B cell (primary cell): Measurements from ENCODE around the gene NCK2. TPM values are rescaled to one million over a fixed set of nuclear protein-coding genes. Genes with fewer than 3 reads are reported as not detected.
A peak's percentile ranks its signal among the peaks of the same experiment; 100 is the strongest.

ENCODE experiments used
- ATAC-seq: fragments of 200-7000 bp; cut with Tn5 transposase; one replicate; pipeline ENCODE4 v1.10.0; 2021; ENCODE audit warnings: low read depth, mild to moderate bottlenecking, moderate number of reproducible peaks, moderate library complexity
- CTCF ChIA-PET: fragments of 350-600 bp; sonication (Branson Sonifier 250); formaldehyde crosslinking; loops from one replicate; lab custom pipeline; 2021; ENCODE audit warnings: antibody characterized with exemption, inconsistent platforms; lab: Charles Lee
- POLR2A ChIA-PET: fragments of 350-600 bp; sonication (Branson Sonifier 250); formaldehyde crosslinking; loops from one replicate; lab custom pipeline; 2021; ENCODE audit warnings: antibody characterized with exemption; lab: Charles Lee
- DNase-seq: peaks from one replicate; pipeline ENCODE4 v3.0.0; 2013
- H2AFZ ChIP-seq: 2 replicates; pipeline ENCODE4 v1.6.1; 2012; ENCODE audit warnings: mild to moderate bottlenecking, low read depth, low read length; ENCODE audit not compliant: insufficient read depth, poor library complexity, severe bottlenecking
- H3K27ac ChIP-seq, 2 donors: 1 replicate in 1 of 2; 2 replicates in 1 of 2; pipeline ENCODE4 v1.5.1; 2012 to 2013; ENCODE audit warnings: low read length in 2 of 2, mild to moderate bottlenecking in 2 of 2, moderate library complexity in 1 of 2
- H3K27me3 ChIP-seq, 4 experiments: fragments of 200-600 bp in 1 of 4; sonication (generic) in 1 of 4; replicated peaks in 1 of 4; 1 replicate in 2 of 4; 2 replicates in 2 of 4; pipeline versions ENCODE4 v1.6.1 to v1.7.0; 2013 to 2016; ENCODE audit warnings: low read length in 3 of 4, mild to moderate bottlenecking in 2 of 4, mixed read lengths in 1 of 4, moderate library complexity in 1 of 4; ENCODE audit not compliant: insufficient read depth in 4 of 4, control insufficient read depth in 3 of 4; ENCODE audit errors: control extremely low read depth in 1 of 4
- H3K36me3 ChIP-seq, 2 experiments: replicated peaks in 1 of 2; 1 replicate in 1 of 2; 2 replicates in 1 of 2; pipeline versions ENCODE4 v1.6.1 to v1.7.1; 2013; ENCODE audit warnings: low read length in 1 of 2; ENCODE audit not compliant: insufficient read depth in 2 of 2, control insufficient read depth in 1 of 2; ENCODE audit errors: control extremely low read depth in 1 of 2, extremely low read depth in 1 of 2
- H3K4me1 ChIP-seq, 2 donors: fragments of 200-600 bp in 1 of 2; sonication (generic) in 1 of 2; 1 replicate in 1 of 2; 2 replicates in 1 of 2; pipeline versions ENCODE4 v1.5.1 to v1.6.1; 2013 to 2017; ENCODE audit warnings: low read length in 2 of 2; ENCODE audit not compliant: control insufficient read depth in 2 of 2, insufficient read depth in 2 of 2
- H3K4me2 ChIP-seq: replicated peaks from 2 replicates; pipeline ENCODE3; 2012; ENCODE audit warnings: mild to moderate bottlenecking, low read depth, low read length; ENCODE audit not compliant: poor library complexity, severe bottlenecking
- H3K4me3 ChIP-seq, 5 experiments: fragments of 200-600 bp in 1 of 5; sonication (generic) in 1 of 5; 1 replicate in 3 of 5; 2 replicates in 2 of 5; pipeline versions ENCODE4 v1.5.1 to v1.7.0; 2011 to 2016; ENCODE audit warnings: low read length in 4 of 5, mild to moderate bottlenecking in 4 of 5, low read depth in 2 of 5, control low read depth in 1 of 5, moderate library complexity in 1 of 5; ENCODE audit not compliant: insufficient read depth in 1 of 5; ENCODE audit errors: control extremely low read depth in 1 of 5, extremely low read depth in 1 of 5
- H3K79me2 ChIP-seq: fragments of 200-600 bp; sonication (generic); one replicate; pipeline ENCODE4 v1.6.0; 2016; ENCODE audit warnings: low read length; ENCODE audit not compliant: control insufficient read depth, insufficient read depth
- H3K9ac ChIP-seq: fragments of 200-600 bp; sonication (generic); 2 replicates; pipeline ENCODE4 v1.6.1; 2017; ENCODE audit warnings: mild to moderate bottlenecking, low read length, moderate library complexity
- H3K9me3 ChIP-seq, 3 donors: one replicate each; pipeline versions ENCODE4 v1.6.1 to v1.7.1; 2013; ENCODE audit warnings: low read length in 2 of 3; ENCODE audit not compliant: control insufficient read depth in 2 of 3, insufficient read depth in 1 of 3; ENCODE audit errors: control extremely low read depth in 1 of 3
- H4K20me1 ChIP-seq: 2 replicates; pipeline ENCODE4 v1.6.0; 2012; ENCODE audit warnings: mild to moderate bottlenecking, low read length; ENCODE audit not compliant: insufficient read depth, control insufficient read depth, poor library complexity, severe bottlenecking
- H3K27ac Mint-ChIP-seq: one replicate; pipeline ENCODE4 v1.8.0; 2021; ENCODE audit warnings: mixed read lengths
- H3K27me3 Mint-ChIP-seq: one replicate; pipeline ENCODE4 v1.8.0; 2021; ENCODE audit warnings: mixed read lengths
- H3K4me1 Mint-ChIP-seq: one replicate; pipeline ENCODE4 v1.8.0; 2021; ENCODE audit warnings: mixed read lengths
- H3K4me3 Mint-ChIP-seq: one replicate; pipeline ENCODE4 v1.8.0; 2021; ENCODE audit warnings: mixed read lengths
- H3K9me3 Mint-ChIP-seq: one replicate; pipeline ENCODE4 v1.8.0; 2022; ENCODE audit warnings: mixed read lengths; ENCODE audit not compliant: insufficient read depth
- EZH2 ChIP-seq: IDR thresholded peaks from 2 replicates; pipeline ENCODE4 v1.6.1; 2012; ENCODE audit warnings: borderline replicate concordance, low read depth, mild to moderate bottlenecking, moderate library complexity, low read length; ENCODE audit not compliant: insufficient read depth, poor library complexity, severe bottlenecking
- WGBS: methylation state at CpG from one replicate; pipeline ENCODE4 v1.1.5; 2013; ENCODE audit warnings: missing lambda C conversion rate; ENCODE audit not compliant: insufficient coverage; 5-methylcytosine and 5-hydroxymethylcytosine counted together
- intact Hi-C: fragments of 100-400 bp; cut with micrococcal nuclease; formaldehyde crosslinking; loops from one replicate; pipeline ENCODE4 v1.10.0; 2022
- polyA plus RNA-seq: library from polyadenylated mRNA; depleted of rRNA; stranded (reverse); fragments of >200 nt; gene quantifications from 2 replicates; pipeline ENCODE4 v1.2.3, GENCODE V29; 2012
- total RNA-seq, 2 donors: library from RNA; stranded (reverse); fragments of 120-200 nt in 1 of 2; gene quantifications; 1 replicate in 1 of 2; 2 replicates in 1 of 2; pipeline versions ENCODE4 v1.2.3 to v1.2.4, GENCODE V29; 2013 to 2022
- TF ChIP-seq, protein P1 (sequence below): fragments of 200-600 bp; IDR thresholded peaks from one replicate; pipeline ENCODE4 v1.8.0; 2022; ENCODE audit warnings: antibody characterized with exemption, mild to moderate bottlenecking

NCK2 gene
- total and polyA plus RNA-seq, 2 donors (not counting 1 experiment from before 2014, with no cell fraction given) = 64.2 to 72.3 TPM

GRCh38 chr2:105915005-105915558, 170.4 kb downstream of the NCK2 start:
- WGBS = 100% methylated on average over 1 of the region's 2 CpGs
- peaks cover 0 to 5% of the 10 kb centered on the region in 2 donors for H3K4me1 ChIP-seq
- no peaks in the 10 kb centered on the region for H3K27me3 ChIP-seq
- peak; percentile 17 for DNase-seq
- ChIA-PET POLR2A (interaction anchor here (0.6 kb wide), 1 partner anchor 166 kb away, joined by 3 read pairs; no protein-coding TSS in a partner anchor), CTCF (no interaction called here)
- Mint-ChIP-seq H3K27ac (peak overlapping the region; percentile 50), H3K4me1 (peaks cover 9% of the 10 kb centered on the region), H3K4me3 (peak overlapping the region; percentile 6), H3K9me3 (peaks cover 14% of the 10 kb centered on the region), H3K27me3 (no peaks in the 10 kb centered on the region)
- H3K27ac ChIP-seq = no peak overlapping the region
- no peak for ATAC-seq
- H4K20me1 ChIP-seq = no peaks in the 10 kb centered on the region
- H3K9ac ChIP-seq = no peak overlapping the region
- H3K36me3 ChIP-seq = no peaks in the 10 kb centered on the region
- peaks cover 3 to 27% (median 22%) of the 10 kb centered on the region in 3 donors for H3K9me3 ChIP-seq
- H3K4me3 ChIP-seq = no peak overlapping the region
- no peak overlapping the region for H3K4me2 ChIP-seq
- TF ChIP-seq, protein P1, sequence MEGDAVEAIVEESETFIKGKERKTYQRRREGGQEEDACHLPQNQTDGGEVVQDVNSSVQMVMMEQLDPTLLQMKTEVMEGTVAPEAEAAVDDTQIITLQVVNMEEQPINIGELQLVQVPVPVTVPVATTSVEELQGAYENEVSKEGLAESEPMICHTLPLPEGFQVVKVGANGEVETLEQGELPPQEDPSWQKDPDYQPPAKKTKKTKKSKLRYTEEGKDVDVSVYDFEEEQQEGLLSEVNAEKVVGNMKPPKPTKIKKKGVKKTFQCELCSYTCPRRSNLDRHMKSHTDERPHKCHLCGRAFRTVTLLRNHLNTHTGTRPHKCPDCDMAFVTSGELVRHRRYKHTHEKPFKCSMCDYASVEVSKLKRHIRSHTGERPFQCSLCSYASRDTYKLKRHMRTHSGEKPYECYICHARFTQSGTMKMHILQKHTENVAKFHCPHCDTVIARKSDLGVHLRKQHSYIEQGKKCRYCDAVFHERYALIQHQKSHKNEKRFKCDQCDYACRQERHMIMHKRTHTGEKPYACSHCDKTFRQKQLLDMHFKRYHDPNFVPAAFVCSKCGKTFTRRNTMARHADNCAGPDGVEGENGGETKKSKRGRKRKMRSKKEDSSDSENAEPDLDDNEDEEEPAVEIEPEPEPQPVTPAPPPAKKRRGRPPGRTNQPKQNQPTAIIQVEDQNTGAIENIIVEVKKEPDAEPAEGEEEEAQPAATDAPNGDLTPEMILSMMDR = no peak
- TF ChIP-seq EZH2 = no peak
- intact Hi-C loops = no loop called here
- no peaks in the 10 kb centered on the region for H3K79me2 ChIP-seq
- H2AFZ ChIP-seq = peak overlapping the region; percentile 18

DNA sequence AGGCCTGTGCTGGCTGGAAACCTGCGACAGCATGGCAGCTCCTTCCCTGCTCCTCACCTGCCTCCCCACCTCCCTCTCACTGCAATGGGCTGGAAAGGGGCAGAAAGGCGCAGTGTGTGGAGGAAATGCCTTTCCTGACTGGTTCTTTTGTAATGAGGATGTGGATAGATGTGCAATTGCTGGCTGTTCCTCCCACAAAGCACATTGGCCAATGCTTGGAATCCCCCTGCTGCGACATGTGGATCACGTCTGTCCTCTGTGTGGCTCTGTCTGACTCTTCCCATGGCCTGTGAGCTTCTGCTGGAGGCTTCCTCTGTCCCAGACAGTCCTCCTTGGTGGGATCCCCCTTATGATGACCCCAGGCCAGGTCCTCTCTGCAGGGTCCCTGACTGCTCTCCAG, 172.5 kb downstream of the NCK2 start:
- ChIA-PET CTCF (no interaction called here), POLR2A (no interaction called here)
- 100% methylated on average over 2 of the region's 4 CpGs for WGBS
- Histone ChIP-seq H3K4me1 (peaks cover 0 to 5% of the 10 kb centered on the region in 2 donors), H3K36me3 (no peaks in the 10 kb centered on the region), H3K27me3 (no peaks in the 10 kb centered on the region), H3K9ac (no peak overlapping the region), H3K79me2 (no peaks in the 10 kb centered on the region), H2AFZ (no peak overlapping the region), H3K4me2 (no peak overlapping the region), H3K9me3 (peaks cover 9 to 31% (median 24%) of the 10 kb centered on the region in 3 donors), H3K27ac (no peak overlapping the region), H3K4me3 (no peak overlapping the region), H4K20me1 (no peaks in the 10 kb centered on the region)
- H3K27ac Mint-ChIP-seq = no peak overlapping the region
- no peaks in the 10 kb centered on the region for H3K27me3 Mint-ChIP-seq
- no peak for TF ChIP-seq EZH2
- TF ChIP-seq, protein P1 = no peak
- H3K4me1 Mint-ChIP-seq = peaks cover 9% of the 10 kb centered on the region
- no peak for DNase-seq
- intact Hi-C loops = no loop called here
- no peak overlapping the region for H3K4me3 Mint-ChIP-seq
- no peak for ATAC-seq
- H3K9me3 Mint-ChIP-seq = peaks cover 24% of the 10 kb centered on the region
